ENCODE data around the gene TAS2R13. TPM values are rescaled to one million over a fixed set of nuclear protein-coding genes. Genes with fewer than 3 reads are reported as not detected.

The TAS2R13 gene
- total and polyA plus RNA-seq, 2 of the 4 experiments (the other 2 are of a cell fraction): 0.03 to 0.90 TPM

GRCh38 chr12:10928746-10929286 lies 19.5 kb upstream of the TAS2R13 start, which contains the start of gene PRH2:
Gene PRH2 (plus strand): TSS chr12:10929236. CDS start chr12:10929274, 38 bp downstream.
- ATAC-seq (ENCODE audit: low read depth): no peak
- Histone ChIP-seq H4K8ac (ENCODE audit: low read depth in 2 of 2, low read length in 2 of 2) (no peak within 1 kb of the TSS), H3K27me3 (ENCODE audit: control insufficient read depth, insufficient read depth, low read length) (no peaks in the 10 kb centered on the region), H2BK15ac (ENCODE audit: low read depth, low read length) (no peak within 1 kb of the TSS), H2BK120ac (ENCODE audit: low read depth, low read length) (no peak within 1 kb of the TSS), H4K5ac (ENCODE audit: low read depth, low read length) (no peak within 1 kb of the TSS), H3K4me1 (ENCODE audit: control insufficient read depth, insufficient read depth, low read length) (no peaks in the 10 kb centered on the region), H2BK20ac (ENCODE audit: low read depth, low read length) (no peak within 1 kb of the TSS), H3K36me3 (ENCODE audit: control insufficient read depth, insufficient read depth, low read length) (no peaks in the 10 kb centered on the region), H3K23ac (ENCODE audit: low read depth, low read length) (no peak within 1 kb of the TSS), H2AFZ (replicated peaks; ENCODE audit: low read length, poor library complexity) (no peak within 1 kb of the TSS), H3K9me1 (ENCODE audit: insufficient read depth, low read length) (no peaks in the 10 kb centered on the region), H3K18ac (ENCODE audit: low read depth, low read length) (no peak within 1 kb of the TSS), H2AK9ac (replicated peaks; ENCODE audit: low read depth, low read length, poor library complexity) (no peak within 1 kb of the TSS), H4K20me1 (ENCODE audit: insufficient read depth, low read length) (no peaks in the 10 kb centered on the region), H3K9ac (ENCODE audit: low read depth, low read length) (no peak within 1 kb of the TSS), H3K27ac (ENCODE audit: insufficient read depth, low read length) (no peak within 1 kb of the TSS), H3K14ac (replicated peaks; ENCODE audit: low read depth, low read length) (no peak within 1 kb of the TSS), H4K91ac (ENCODE audit: insufficient read depth, low read depth, low read length) (no peak within 1 kb of the TSS), H3K9me3 (ENCODE audit: control insufficient read depth, insufficient read depth, low read length) (no peaks in the 10 kb centered on the region), H3K56ac (ENCODE audit: extremely low read depth, insufficient read depth, low read length) (no peak within 1 kb of the TSS), H3K4me2 (ENCODE audit: low read depth, low read length) (no peak within 1 kb of the TSS), H2BK5ac (ENCODE audit: low read depth, low read length, poor library complexity, severe bottlenecking) (no peak within 1 kb of the TSS), H3K4me3 (ENCODE audit: insufficient read depth, low read depth, low read length) (no peak within 1 kb of the TSS), H3K79me1 (ENCODE audit: low read depth in 1 of 2, low read length in 2 of 2) (peaks cover 3 to 6% of the 10 kb centered on the region in 2 experiments; a peak in 1 of 4 replicates), H2AK5ac (ENCODE audit: low read depth, low read length) (no peak within 1 kb of the TSS), H3K4ac (ENCODE audit: low read depth, low read length) (no peak within 1 kb of the TSS)
- DNase-seq: no peak
- in situ Hi-C loops (cut with MboI; ENCODE audit: low sequenced_read_pairs): no loop called here
- dilution Hi-C loops (cut with HindIII; ENCODE audit: low sequenced_read_pairs, unreplicated experiment): no loop called here
- no TSS peak for BruUV-seq (replicated peaks)
- POLR2A ChIA-PET (ENCODE audit: unreplicated experiment): no interaction called here
- intact Hi-C loops (cut with micrococcal nuclease): no loop called here
- CTCF ChIA-PET: no interaction called here
- no CpG with 5 or more reads among the region's 5 CpGs for WGBS, 2 experiments (ENCODE audit: extremely low coverage in 2 of 2, insufficient read length in 1 of 2)
- TF ChIP-seq MAZ (IDR thresholded peaks at IDR 0.05; ENCODE audit: borderline replicate concordance, low read depth, low read length) (no peak), MXI1 (IDR thresholded peaks at IDR 0.05; ENCODE audit: borderline replicate concordance, low read depth, low read length) (no peak), USF2 (IDR thresholded peaks at IDR 0.05; ENCODE audit: low read depth, low read length) (no peak), RAD21 (IDR thresholded peaks at IDR 0.05; ENCODE audit: low read length) (no peak)

All from IMR-90 (cell line).